CD14-positive monocyte (primary cell): Measurements from ENCODE around the gene FAM118B. TPM values are rescaled to one million over a fixed set of nuclear protein-coding genes. Genes with fewer than 3 reads are reported as not detected.

Experiments used
- DNase-seq, 3 donors: peaks; one replicate each; pipeline ENCODE4 v3.0.0-alpha.2; 2011 to 2022
- H2AFZ ChIP-seq: 2 replicates; pipeline ENCODE4 v1.6.0; 2012; ENCODE audit warnings: mild to moderate bottlenecking, low read depth, low read length, inconsistent platforms; ENCODE audit not compliant: insufficient read depth, poor library complexity, severe bottlenecking
- H3K27ac ChIP-seq, 2 donors: 1 replicate in 1 of 2; 2 replicates in 1 of 2; pipeline ENCODE4 v1.5.1; 2012 to 2013; ENCODE audit warnings: low read length in 2 of 2, control low read depth in 1 of 2, inconsistent platforms in 1 of 2, low read depth in 1 of 2, mild to moderate bottlenecking in 1 of 2
- H3K27me3 ChIP-seq, 2 donors: one replicate each; pipeline versions ENCODE4 v1.6.0 to v1.6.1; 2011 to 2013; ENCODE audit warnings: low read length in 2 of 2; ENCODE audit not compliant: control insufficient read depth in 2 of 2, insufficient read depth in 2 of 2
- H3K36me3 ChIP-seq, 2 donors: replicated peaks in 1 of 2; 1 replicate in 1 of 2; 2 replicates in 1 of 2; pipeline versions ENCODE4 v1.5.1 to v1.6.1; 2012 to 2013; ENCODE audit warnings: low read length in 2 of 2, control low read depth in 1 of 2, inconsistent platforms in 1 of 2, mild to moderate bottlenecking in 1 of 2; ENCODE audit not compliant: insufficient read depth in 2 of 2, control insufficient read depth in 1 of 2
- H3K4me1 ChIP-seq, 2 donors: 1 replicate in 1 of 2; 2 replicates in 1 of 2; pipeline versions ENCODE4 v1.5.1 to v1.6.1; 2012 to 2013; ENCODE audit warnings: low read length in 2 of 2, control low read depth in 1 of 2, inconsistent platforms in 1 of 2, mild to moderate bottlenecking in 1 of 2, moderate library complexity in 1 of 2; ENCODE audit not compliant: insufficient read depth in 2 of 2, control insufficient read depth in 1 of 2
- H3K4me2 ChIP-seq: replicated peaks from 2 replicates; pipeline ENCODE3; 2012; ENCODE audit warnings: low read length, moderate library complexity, mild to moderate bottlenecking; ENCODE audit not compliant: poor library complexity, severe bottlenecking; ENCODE audit errors: extremely low read depth
- H3K4me3 ChIP-seq, 3 experiments: fragments of 200-600 bp in 1 of 3; sonication (generic) in 1 of 3; replicated peaks in 1 of 3; 1 replicate in 2 of 3; 2 replicates in 1 of 3; pipeline ENCODE4 v1.5.1; 2011 to 2013; ENCODE audit warnings: low read length in 3 of 3, mild to moderate bottlenecking in 3 of 3, control low read depth in 2 of 3, low read depth in 2 of 3, inconsistent platforms in 1 of 3, moderate library complexity in 1 of 3
- H3K79me2 ChIP-seq: 2 replicates; pipeline ENCODE4 v1.6.0; 2012; ENCODE audit warnings: mild to moderate bottlenecking, control low read depth, inconsistent platforms, low read length, moderate library complexity; ENCODE audit not compliant: insufficient read depth
- H3K9ac ChIP-seq: 2 replicates; pipeline ENCODE4 v1.6.0; 2017; ENCODE audit warnings: low read length, mild to moderate bottlenecking; ENCODE audit not compliant: insufficient read depth, poor library complexity, severe bottlenecking
- H3K9me3 ChIP-seq, 2 donors: replicated peaks in 1 of 2; 1 replicate in 1 of 2; 2 replicates in 1 of 2; pipeline versions ENCODE4 v1.5.1 to v1.6.1; 2012 to 2013; ENCODE audit warnings: low read length in 2 of 2, control low read depth in 1 of 2; ENCODE audit not compliant: control insufficient read depth in 1 of 2, insufficient read depth in 1 of 2
- H4K20me1 ChIP-seq: 2 replicates; pipeline ENCODE4 v1.6.0; 2012; ENCODE audit warnings: mild to moderate bottlenecking, low read length, control low read depth, moderate library complexity; ENCODE audit not compliant: insufficient read depth
- H3K27ac Mint-ChIP-seq, 7 donors: one replicate each; pipeline ENCODE4 v1.8.0; 2020; ENCODE audit warnings: mild to moderate bottlenecking in 7 of 7, mixed read lengths in 7 of 7, moderate library complexity in 6 of 7, inconsistent platforms in 2 of 7
- H3K27me3 Mint-ChIP-seq, 3 donors: one replicate each; pipeline ENCODE4 v1.8.0; 2021 to 2022; ENCODE audit warnings: low read depth in 3 of 3, mild to moderate bottlenecking in 3 of 3, mixed read lengths in 3 of 3, moderate library complexity in 3 of 3, inconsistent platforms in 1 of 3
- H3K36me3 Mint-ChIP-seq, 2 donors: one replicate each; pipeline ENCODE4 v1.8.0; 2020; ENCODE audit warnings: mixed read lengths in 2 of 2, inconsistent platforms in 1 of 2, mild to moderate bottlenecking in 1 of 2
- H3K4me1 Mint-ChIP-seq: one replicate; pipeline ENCODE4 v1.8.0; 2020; ENCODE audit warnings: mild to moderate bottlenecking, mixed read lengths
- H3K4me3 Mint-ChIP-seq, 2 donors: one replicate each; pipeline ENCODE4 v1.8.0; 2020; ENCODE audit warnings: mild to moderate bottlenecking in 2 of 2, mixed read lengths in 2 of 2, moderate library complexity in 1 of 2
- H3K9me3 Mint-ChIP-seq, 7 donors: one replicate each; pipeline ENCODE4 v1.8.0; 2020 to 2022; ENCODE audit warnings: mixed read lengths in 7 of 7, mild to moderate bottlenecking in 6 of 7, moderate library complexity in 6 of 7, inconsistent platforms in 2 of 7
- WGBS: methylation state at CpG from one replicate; pipeline ENCODE4 v1.1.5; 2013; ENCODE audit warnings: missing lambda C conversion rate; ENCODE audit not compliant: insufficient coverage; 5-methylcytosine and 5-hydroxymethylcytosine counted together
- intact Hi-C, 2 donors: fragments of 100-400 bp; cut with micrococcal nuclease; formaldehyde crosslinking; loops; one replicate each; pipeline versions ENCODE4 v1.15.0 to v1.15.1; 2023
- polyA plus RNA-seq, 3 donors: library from polyadenylated mRNA; depleted of rRNA in 1 of 3; unstranded in 2 of 3; stranded (reverse) in 1 of 3; fragments of 300-500 nt in 2 of 3; fragments of >200 nt in 1 of 3; fragmentation: Illumina TruSeq in 2 of 3; gene quantifications; 1 replicate in 2 of 3; 2 replicates in 1 of 3; pipeline ENCODE4 v1.2.3, GENCODE V29; 2012 to 2021
- TF ChIP-seq, protein P1 (sequence below): fragments of 200-600 bp; IDR thresholded peaks from one replicate; pipeline ENCODE4 v1.8.0; 2022; ENCODE audit warnings: antibody characterized with exemption, mild to moderate bottlenecking

Gene FAM118B
- polyA plus RNA-seq, 3 donors, result 13.6 to 18.7 (median 16.5) TPM

DNA sequence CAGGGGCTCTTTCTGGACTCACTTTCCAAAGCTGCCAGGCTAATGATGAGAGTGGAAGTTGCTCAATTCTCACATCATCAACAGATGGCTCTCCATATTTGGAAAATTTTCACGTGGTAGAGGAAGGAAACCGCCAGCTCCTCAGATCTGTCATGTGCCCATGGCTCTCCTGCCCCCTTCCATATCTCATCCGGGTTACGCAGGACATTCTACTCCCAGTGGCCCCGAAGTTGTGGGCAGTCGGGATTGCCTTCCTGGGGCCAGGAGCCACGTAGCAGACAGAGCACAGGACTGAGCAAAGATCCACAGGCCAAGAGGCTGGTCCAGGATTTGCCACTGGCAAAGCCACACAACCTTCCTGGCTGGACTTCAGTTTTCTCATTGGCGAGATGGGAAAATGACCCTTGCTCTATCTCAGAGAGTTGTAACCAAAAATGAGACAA is 39.0 kb upstream of the FAM118B start:
- peak overlapping the region; percentile 81 for H2AFZ ChIP-seq
- peaks cover 0 to 5% (median 1%) of the 10 kb centered on the region in 3 donors for H3K27me3 Mint-ChIP-seq
- intact Hi-C loops, result no loop called here
- peaks cover 13% of the 10 kb centered on the region for H3K4me1 Mint-ChIP-seq
- H3K27ac Mint-ChIP-seq, result peak overlapping the region in 3 of 7 donors; percentile 46 to 66 (median 54)
- DNase-seq, result no peak
- peaks cover 3 to 22% (median 11%) of the 10 kb centered on the region in 7 donors for H3K9me3 Mint-ChIP-seq
- peaks cover 10 to 13% of the 10 kb centered on the region in 2 donors for H3K4me1 ChIP-seq
- TF ChIP-seq, protein P1, sequence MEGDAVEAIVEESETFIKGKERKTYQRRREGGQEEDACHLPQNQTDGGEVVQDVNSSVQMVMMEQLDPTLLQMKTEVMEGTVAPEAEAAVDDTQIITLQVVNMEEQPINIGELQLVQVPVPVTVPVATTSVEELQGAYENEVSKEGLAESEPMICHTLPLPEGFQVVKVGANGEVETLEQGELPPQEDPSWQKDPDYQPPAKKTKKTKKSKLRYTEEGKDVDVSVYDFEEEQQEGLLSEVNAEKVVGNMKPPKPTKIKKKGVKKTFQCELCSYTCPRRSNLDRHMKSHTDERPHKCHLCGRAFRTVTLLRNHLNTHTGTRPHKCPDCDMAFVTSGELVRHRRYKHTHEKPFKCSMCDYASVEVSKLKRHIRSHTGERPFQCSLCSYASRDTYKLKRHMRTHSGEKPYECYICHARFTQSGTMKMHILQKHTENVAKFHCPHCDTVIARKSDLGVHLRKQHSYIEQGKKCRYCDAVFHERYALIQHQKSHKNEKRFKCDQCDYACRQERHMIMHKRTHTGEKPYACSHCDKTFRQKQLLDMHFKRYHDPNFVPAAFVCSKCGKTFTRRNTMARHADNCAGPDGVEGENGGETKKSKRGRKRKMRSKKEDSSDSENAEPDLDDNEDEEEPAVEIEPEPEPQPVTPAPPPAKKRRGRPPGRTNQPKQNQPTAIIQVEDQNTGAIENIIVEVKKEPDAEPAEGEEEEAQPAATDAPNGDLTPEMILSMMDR, result no peak
- no peak overlapping the region for H3K27ac ChIP-seq
- no peaks in the 10 kb centered on the region for H3K27me3 ChIP-seq
- H3K79me2 ChIP-seq, result no peaks in the 10 kb centered on the region
- WGBS, result 28% methylated on average over 4 of the region's 8 CpGs
- H3K4me2 ChIP-seq, result peak overlapping the region; percentile 10
- H3K9ac ChIP-seq, result no peak overlapping the region
- no peaks in the 10 kb centered on the region for H3K36me3 ChIP-seq
- no peaks in the 10 kb centered on the region for H4K20me1 ChIP-seq
- H3K4me3 Mint-ChIP-seq, result peak overlapping the region in 1 of 2 donors; percentile 80
- peaks cover 0 to 2% of the 10 kb centered on the region in 2 donors for H3K36me3 Mint-ChIP-seq
- no peak overlapping the region for H3K4me3 ChIP-seq
- no peaks in the 10 kb centered on the region for H3K9me3 ChIP-seq

DNA sequence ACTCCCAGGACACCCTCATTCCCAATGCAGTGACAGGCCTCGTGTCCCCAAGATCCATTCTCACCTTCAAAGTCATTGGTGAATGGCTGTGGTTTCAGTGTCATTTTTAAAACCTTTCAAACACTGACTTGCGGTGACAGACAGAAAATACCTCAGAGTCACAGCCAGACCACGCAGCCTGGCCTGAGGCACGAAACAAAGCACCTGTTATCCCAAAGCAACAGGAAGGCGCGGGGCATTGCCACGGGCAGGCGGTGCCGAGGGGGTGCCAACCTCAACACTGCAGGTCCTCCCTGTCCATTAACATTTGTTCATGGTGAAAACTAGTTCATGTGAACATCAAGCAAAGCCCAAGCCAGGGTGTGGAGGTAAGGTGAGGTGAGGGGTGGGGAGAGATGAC is 38.3 kb upstream of the FAM118B start:
- TF ChIP-seq, protein P1, result no peak
- Mint-ChIP-seq H3K4me3 (no peak overlapping the region), H3K4me1 (peaks cover 13% of the 10 kb centered on the region), H3K27ac (peak overlapping the region in 1 of 7 donors; percentile 15), H3K36me3 (peaks cover 0 to 2% of the 10 kb centered on the region in 2 donors), H3K9me3 (peaks cover 3 to 23% (median 11%) of the 10 kb centered on the region in 7 donors), H3K27me3 (peaks cover 1 to 5% (median 1%) of the 10 kb centered on the region in 3 donors)
- no peak overlapping the region for H3K4me2 ChIP-seq
- peak overlapping the region; percentile 81 for H2AFZ ChIP-seq
- intact Hi-C loops, result no loop called here
- H3K9me3 ChIP-seq, result no peaks in the 10 kb centered on the region
- DNase-seq, result no peak
- no peak overlapping the region for H3K27ac ChIP-seq
- H3K4me3 ChIP-seq, result no peak overlapping the region
- no peaks in the 10 kb centered on the region for H4K20me1 ChIP-seq
- H3K9ac ChIP-seq, result no peak overlapping the region
- no peaks in the 10 kb centered on the region for H3K79me2 ChIP-seq
- H3K36me3 ChIP-seq, result no peaks in the 10 kb centered on the region
- WGBS, result 96% methylated on average over 4 of the region's 9 CpGs
- no peaks in the 10 kb centered on the region for H3K27me3 ChIP-seq
- peaks cover 10 to 13% of the 10 kb centered on the region in 2 donors for H3K4me1 ChIP-seq
